Central memory CD8-positive, alpha-beta T cell (primary cell): Measurements from ENCODE around the gene DYDC1.
"Not testable (repeated sequence)": the region's sequence is repeated elsewhere in the genome, so short reads cannot be mapped to it uniquely, and the experiment has no call there.

Experiments
- ATAC-seq: fragments of 150-1000 bp; cut with Tn5 transposase; replicated peaks from 2 replicates; pipeline ENCODE4 v1.10.0; 2022; ENCODE audit warnings: mild to moderate bottlenecking, moderate FRiP score, moderate number of reproducible peaks; ENCODE audit not compliant: poor library complexity, severe bottlenecking; ENCODE audit errors: extremely low read depth
- DNase-seq, 2 donors: peaks; one replicate each; pipeline ENCODE4 v3.0.0; 2021; ENCODE audit warnings: low spot score in 2 of 2
- H3K27ac Mint-ChIP-seq: one replicate; pipeline ENCODE4 v1.8.0; 2022; ENCODE audit warnings: low read depth, mild to moderate bottlenecking, moderate library complexity, mixed read lengths
- H3K27me3 Mint-ChIP-seq: one replicate; pipeline ENCODE4 v1.8.0; 2022; ENCODE audit warnings: mixed read lengths
- H3K36me3 Mint-ChIP-seq: one replicate; pipeline ENCODE4 v1.8.0; 2022; ENCODE audit warnings: mild to moderate bottlenecking, moderate library complexity, mixed read lengths; ENCODE audit not compliant: insufficient read depth
- H3K4me1 Mint-ChIP-seq: one replicate; pipeline ENCODE4 v1.8.0; 2022; ENCODE audit warnings: mixed read lengths
- H3K4me3 Mint-ChIP-seq: one replicate; pipeline ENCODE4 v1.8.0; 2022; ENCODE audit warnings: mild to moderate bottlenecking, moderate library complexity, mixed read lengths
- H3K9me3 Mint-ChIP-seq: one replicate; pipeline ENCODE4 v1.8.0; 2022; ENCODE audit warnings: mixed read lengths

Gene DYDC1

GRCh38 chr10:80324086-80324485, 32.5 kb downstream of the DYDC1 start:
- Mint-ChIP-seq H3K9me3 (no peaks in the 10 kb centered on the region), H3K4me1 (no peaks in the 10 kb centered on the region), H3K27me3 (peaks cover 17% of the 10 kb centered on the region), H3K27ac (no peak overlapping the region), H3K36me3 (no peaks in the 10 kb centered on the region), H3K4me3 (no peak overlapping the region)
- DNase-seq (no peak), ATAC-seq (no peak)

DNA sequence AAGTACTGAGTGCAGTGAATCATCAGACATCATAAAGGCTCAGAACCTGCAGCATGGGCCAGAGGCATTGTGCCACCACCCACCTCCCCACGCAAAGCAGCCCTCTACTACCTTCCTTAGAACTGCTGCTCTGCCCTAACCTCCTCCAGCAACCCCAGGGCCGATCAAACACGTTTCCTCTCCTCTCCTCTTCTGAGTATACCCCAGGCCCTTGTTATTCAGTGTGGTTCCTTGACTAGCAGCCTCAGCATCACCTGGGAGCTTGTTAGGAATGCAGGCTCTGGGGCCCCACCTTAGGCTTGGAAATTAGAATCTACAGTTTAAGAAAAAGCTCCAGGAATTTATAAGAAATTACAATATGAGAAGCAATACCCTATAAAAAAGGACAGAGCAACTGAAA, 33.2 kb downstream of the DYDC1 start:
- Mint-ChIP-seq H3K27me3 (peaks cover 24% of the 10 kb centered on the region), H3K4me3 (no peak overlapping the region), H3K9me3 (no peaks in the 10 kb centered on the region), H3K36me3 (no peaks in the 10 kb centered on the region), H3K27ac (no peak overlapping the region), H3K4me1 (no peaks in the 10 kb centered on the region)
- no peak for DNase-seq
- ATAC-seq, result no peak

DNA sequence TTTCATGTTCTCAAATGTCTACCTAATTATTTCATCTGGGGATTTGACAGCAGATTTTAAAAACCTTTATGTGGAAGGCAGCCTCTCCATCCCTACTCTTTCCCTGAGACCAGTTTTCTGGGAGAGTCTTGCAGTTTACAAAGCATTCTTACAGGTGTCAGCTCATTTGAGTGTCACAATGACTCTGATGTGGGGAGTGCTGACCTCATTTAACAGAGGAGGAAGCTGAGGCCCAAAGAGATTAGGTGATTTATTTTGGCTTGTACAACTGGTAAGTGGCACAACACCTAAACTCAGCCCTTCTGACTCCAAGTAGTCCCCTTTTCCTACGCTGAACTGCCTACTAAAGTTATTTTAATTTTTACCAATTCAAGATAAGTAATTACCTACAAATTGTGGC, 33.8 kb downstream of the DYDC1 start:
- Mint-ChIP-seq H3K27me3 (peaks cover 30% of the 10 kb centered on the region), H3K9me3 (no peaks in the 10 kb centered on the region), H3K4me1 (no peaks in the 10 kb centered on the region), H3K27ac (no peak overlapping the region), H3K4me3 (no peak overlapping the region), H3K36me3 (no peaks in the 10 kb centered on the region)
- ATAC-seq (no peak), DNase-seq (no peak)

GRCh38 chr10:80322158-80322557, 34.4 kb downstream of the DYDC1 start:
- H3K36me3 Mint-ChIP-seq, result no peaks in the 10 kb centered on the region
- no peak overlapping the region for H3K27ac Mint-ChIP-seq
- no peak for DNase-seq
- H3K4me1 Mint-ChIP-seq, result no peaks in the 10 kb centered on the region
- no peaks in the 10 kb centered on the region for H3K9me3 Mint-ChIP-seq
- H3K4me3 Mint-ChIP-seq, result no peak overlapping the region
- peaks cover 35% of the 10 kb centered on the region for H3K27me3 Mint-ChIP-seq
- ATAC-seq, result no peak

- Mint-ChIP-seq H3K4me3 (no peak overlapping the region), H3K27ac (no peak overlapping the region), H3K9me3 (no peaks in the 10 kb centered on the region), H3K27me3 (peaks cover 35% of the 10 kb centered on the region), H3K36me3 (no peaks in the 10 kb centered on the region), H3K4me1 (no peaks in the 10 kb centered on the region)
- no peak for DNase-seq
- no peak for ATAC-seq
Measured at GRCh38 chr10:80321183-80321582, 35.4 kb downstream of the DYDC1 start.

- DNase-seq (no peak), ATAC-seq (no peak)
- Mint-ChIP-seq H3K27me3 (peaks cover 35% of the 10 kb centered on the region), H3K9me3 (no peaks in the 10 kb centered on the region), H3K4me1 (no peaks in the 10 kb centered on the region), H3K4me3 (no peak overlapping the region), H3K27ac (no peak overlapping the region), H3K36me3 (no peaks in the 10 kb centered on the region)
Measured at GRCh38 chr10:80320377-80320776, 36.2 kb downstream of the DYDC1 start.

DNA sequence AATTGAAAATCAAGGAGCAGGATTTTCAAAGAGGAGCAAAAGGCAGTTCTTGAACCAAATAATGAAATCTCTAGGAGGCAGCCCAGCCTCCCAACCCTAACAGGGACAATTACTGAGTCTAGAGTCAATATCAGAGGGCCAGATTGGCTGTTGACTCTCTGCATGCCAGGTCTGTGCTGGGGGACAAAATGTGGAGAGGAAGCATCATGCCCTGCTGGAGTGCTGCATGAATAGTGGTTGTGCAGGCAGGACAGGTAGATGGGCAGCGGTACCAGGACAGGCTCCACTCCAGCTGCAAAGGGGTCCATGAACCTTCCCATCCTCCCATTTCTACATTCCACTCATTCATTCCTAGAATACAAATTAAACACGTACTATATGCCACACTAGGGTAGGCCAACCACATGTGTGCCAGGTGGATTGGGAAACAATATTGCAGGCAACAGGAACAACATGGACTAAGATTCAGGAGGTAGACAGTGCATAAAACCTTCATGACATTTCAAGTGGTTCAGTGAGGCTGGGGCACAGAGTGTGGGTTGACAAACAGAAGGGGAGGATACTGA, 36.7 kb downstream of the DYDC1 start:
- ATAC-seq (no peak), DNase-seq (no peak)
- Mint-ChIP-seq H3K9me3 (no peaks in the 10 kb centered on the region), H3K36me3 (no peaks in the 10 kb centered on the region), H3K4me1 (no peaks in the 10 kb centered on the region), H3K27ac (no peak overlapping the region), H3K27me3 (peaks cover 35% of the 10 kb centered on the region), H3K4me3 (no peak overlapping the region)

- ATAC-seq, result no peak
- DNase-seq, result no peak
- H3K36me3 Mint-ChIP-seq, result no peaks in the 10 kb centered on the region
Measured at GRCh38 chr10:80319318-80319717, 37.2 kb downstream of the DYDC1 start.

DNA sequence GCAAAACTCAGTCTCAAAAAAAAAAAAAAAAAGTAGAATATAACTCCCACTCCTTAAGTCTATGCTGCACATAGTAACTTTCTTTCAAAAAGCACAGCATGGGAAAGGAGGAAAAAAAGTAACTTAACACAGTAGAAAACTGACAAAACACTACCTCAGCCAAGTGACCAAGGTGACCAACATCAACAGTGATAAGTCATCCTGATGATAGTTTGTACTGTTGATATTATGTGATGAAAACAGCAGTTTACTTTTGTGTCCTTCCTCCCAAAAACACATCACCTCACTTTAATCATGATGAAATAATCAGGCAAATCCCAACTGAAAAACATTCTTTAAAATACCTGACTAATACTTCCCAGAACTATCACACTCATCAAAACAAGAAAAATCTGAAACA, 37.8 kb downstream of the DYDC1 start:
- ATAC-seq (no peak), DNase-seq (no peak)
- Mint-ChIP-seq H3K4me3 (no peak overlapping the region), H3K27me3 (peaks cover 35% of the 10 kb centered on the region), H3K9me3 (no peaks in the 10 kb centered on the region), H3K36me3 (no peaks in the 10 kb centered on the region), H3K27ac (no peak overlapping the region), H3K4me1 (no peaks in the 10 kb centered on the region)

More at GRCh38 chr10:80319318-80319717, 37.2 kb downstream of the DYDC1 start:
- Mint-ChIP-seq H3K27me3 (peaks cover 35% of the 10 kb centered on the region), H3K4me3 (no peak overlapping the region), H3K27ac (no peak overlapping the region), H3K4me1 (no peaks in the 10 kb centered on the region), H3K9me3 (no peaks in the 10 kb centered on the region)

DNA sequence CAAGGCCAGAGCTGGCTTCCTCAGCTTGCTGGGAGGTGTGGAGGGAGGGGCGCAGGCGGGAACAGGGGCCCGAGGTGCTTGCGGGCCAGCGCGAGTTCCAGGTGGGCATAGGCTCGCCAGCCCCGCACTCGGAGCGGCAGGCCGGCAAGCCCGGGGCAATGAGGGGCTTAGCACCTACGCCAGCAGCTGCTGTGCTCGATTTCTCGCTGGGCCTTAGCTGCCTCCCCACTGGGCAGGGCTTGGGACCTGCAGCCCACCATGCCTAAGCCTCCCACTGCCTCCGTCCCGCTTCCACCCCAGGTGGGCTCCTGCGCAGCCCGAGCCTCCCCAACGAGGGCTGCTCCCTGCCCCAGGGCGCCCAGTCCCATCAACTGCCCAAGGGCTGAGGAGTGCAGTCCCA, 41.2 kb downstream of the DYDC1 start:
- H3K4me3 Mint-ChIP-seq, result no peak overlapping the region
- H3K36me3 Mint-ChIP-seq, result no peaks in the 10 kb centered on the region
- no peaks in the 10 kb centered on the region for H3K4me1 Mint-ChIP-seq
- no peak for ATAC-seq
- no peaks in the 10 kb centered on the region for H3K9me3 Mint-ChIP-seq
- DNase-seq, result no peak
- H3K27me3 Mint-ChIP-seq, result peaks cover 31% of the 10 kb centered on the region
- no peak overlapping the region for H3K27ac Mint-ChIP-seq

DNA sequence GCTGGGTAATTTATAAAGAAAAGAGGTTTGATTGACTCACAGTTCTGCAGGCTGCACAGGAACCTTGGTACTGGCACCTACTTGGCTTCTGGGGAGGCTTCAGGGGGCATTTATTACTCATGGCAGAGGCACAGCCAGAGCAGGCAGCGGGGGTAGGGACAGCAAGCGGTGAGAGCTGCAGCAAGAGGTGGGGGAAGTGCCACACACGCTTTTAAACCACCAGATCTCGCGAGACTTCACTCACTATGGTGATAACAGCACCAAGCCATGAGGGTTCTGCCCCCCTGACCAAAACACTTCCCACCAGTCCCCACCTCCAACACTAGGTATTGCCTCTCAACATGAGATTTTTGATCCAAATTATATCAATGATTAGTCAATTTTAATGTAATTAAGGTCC, 43.0 kb downstream of the DYDC1 start:
- ATAC-seq, result no peak
- DNase-seq, result no peak
- no peak overlapping the region for H3K27ac Mint-ChIP-seq
- H3K9me3 Mint-ChIP-seq, result no peaks in the 10 kb centered on the region
- no peaks in the 10 kb centered on the region for H3K36me3 Mint-ChIP-seq
- no peak overlapping the region for H3K4me3 Mint-ChIP-seq
- peaks cover 13% of the 10 kb centered on the region for H3K27me3 Mint-ChIP-seq
- H3K4me1 Mint-ChIP-seq, result no peaks in the 10 kb centered on the region

DNA sequence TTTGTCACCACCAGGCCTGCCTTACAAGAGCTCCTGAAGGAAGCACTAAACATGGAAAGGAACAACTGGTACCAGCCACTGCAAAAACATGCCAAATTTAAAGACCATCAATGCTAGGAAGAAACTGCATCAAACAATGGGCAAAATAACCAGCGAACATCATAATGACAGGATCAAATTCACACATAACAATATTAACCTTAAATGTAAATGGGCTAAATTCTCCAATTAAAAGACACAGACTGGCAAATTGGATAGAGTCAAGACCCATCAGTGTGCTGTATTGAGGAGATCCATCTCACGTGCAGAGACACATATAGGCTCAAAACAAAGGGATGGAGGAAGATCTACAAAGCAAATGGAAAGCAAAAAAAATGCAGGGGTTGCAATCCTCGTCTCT, 50.6 kb downstream of the DYDC1 start:
- H3K27ac Mint-ChIP-seq, H3K36me3 Mint-ChIP-seq, H3K4me3 Mint-ChIP-seq, H3K9me3 Mint-ChIP-seq, ATAC-seq, DNase-seq, H3K4me1 Mint-ChIP-seq: not testable (repeated sequence)
- peaks cover 65% of the 10 kb centered on the region for H3K27me3 Mint-ChIP-seq

- Mint-ChIP-seq H3K4me3 (no peak overlapping the region), H3K36me3 (no peaks in the 10 kb centered on the region), H3K27ac (no peak overlapping the region), H3K4me1 (no peaks in the 10 kb centered on the region), H3K27me3 (peaks cover 43% of the 10 kb centered on the region), H3K9me3 (peaks cover 18% of the 10 kb centered on the region)
- DNase-seq (no peak), ATAC-seq (no peak)
Measured at GRCh38 chr10:80296942-80297341, 59.6 kb downstream of the DYDC1 start.
